Activated T-helper 2 cell treated with anti-CD3 and anti-CD28 coated beads, Interferon-gamma antibody, Interleukin-2, Interleukin-4, amounts not matched to agents 10 μg/mL and 5 μg/mL and 100 μg/mL, durations not matched to agents 14 hours and 24 hours and 36 hours (primary cell): ENCODE results near the gene PITX2. TPM values are rescaled to one million over a fixed set of nuclear protein-coding genes. Genes with fewer than 3 reads are reported as not detected.
A peak's percentile ranks its signal among the peaks of the same experiment; 100 is the strongest.

Source experiments
- DNase-seq: peaks from one replicate; pipeline ENCODE4 v3.0.0; 2021; ENCODE audit warnings: low spot score
- H3K27ac Mint-ChIP-seq: one replicate; pipeline ENCODE4 v1.8.0; 2021; ENCODE audit warnings: mixed read lengths
- H3K27me3 Mint-ChIP-seq: one replicate; pipeline ENCODE4 v1.8.0; 2021; ENCODE audit warnings: low read depth, mixed read lengths
- H3K36me3 Mint-ChIP-seq: one replicate; pipeline ENCODE4 v1.8.0; 2021; ENCODE audit warnings: low read depth, mixed read lengths
- H3K4me1 Mint-ChIP-seq: one replicate; pipeline ENCODE4 v1.8.0; 2021; ENCODE audit warnings: low read depth, mixed read lengths
- H3K4me3 Mint-ChIP-seq: one replicate; pipeline ENCODE4 v1.8.0; 2021; ENCODE audit warnings: low read depth, mild to moderate bottlenecking, moderate library complexity, mixed read lengths
- H3K9me3 Mint-ChIP-seq: one replicate; pipeline ENCODE4 v1.8.0; 2021; ENCODE audit warnings: mixed read lengths
- intact Hi-C: fragments of 100-400 bp; cut with micrococcal nuclease; formaldehyde crosslinking; loops from one replicate; pipeline ENCODE4 v1.15.1; 2023
- total RNA-seq: library from RNA; stranded (reverse); gene quantifications from 2 replicates; pipeline ENCODE4 v1.2.3, GENCODE V29; 2022

The PITX2 gene
- total RNA-seq, 1 donor from 2014 or later, result not detected

- Mint-ChIP-seq H3K4me3 (no peak overlapping the region), H3K27me3 (peaks cover 80% of the 10 kb centered on the region), H3K4me1 (peaks cover 9% of the 10 kb centered on the region), H3K9me3 (peaks cover 4% of the 10 kb centered on the region), H3K36me3 (peaks cover 15% of the 10 kb centered on the region), H3K27ac (no peak overlapping the region)
- intact Hi-C loops, result loop anchor here (1.0 to 5.0 kb wide), 3 partner anchors 16 to 1009 kb away; no protein-coding TSS in a partner anchor
- DNase-seq, result no peak
These were observed 10.8 kb upstream of the PITX2 start for GRCh38 chr4:110633358-110634341.

- Mint-ChIP-seq H3K4me3 (no peak overlapping the region), H3K27me3 (peaks cover 80% of the 10 kb centered on the region), H3K27ac (no peak overlapping the region), H3K4me1 (peaks cover 9% of the 10 kb centered on the region), H3K36me3 (peaks cover 15% of the 10 kb centered on the region), H3K9me3 (peaks cover 4% of the 10 kb centered on the region)
- intact Hi-C loops, result loop anchor here (1.0 to 5.0 kb wide), 3 partner anchors 15 to 1010 kb away; no protein-coding TSS in a partner anchor
- no peak for DNase-seq
These were observed 9.9 kb upstream of the PITX2 start for GRCh38 chr4:110632506-110633357.

- H3K9me3 Mint-ChIP-seq, result peaks cover 4% of the 10 kb centered on the region
- peak overlapping the region; percentile 14 for H3K4me3 Mint-ChIP-seq
- H3K36me3 Mint-ChIP-seq, result peaks cover 11% of the 10 kb centered on the region
- DNase-seq, result no peak
- peak overlapping the region; percentile 38 for H3K27ac Mint-ChIP-seq
- intact Hi-C loops, result loop anchor here (2.0 to 5.0 kb wide), 2 partner anchors 651 to 1010 kb away; no protein-coding TSS in a partner anchor
- H3K4me1 Mint-ChIP-seq, result peaks cover 7% of the 10 kb centered on the region
- H3K27me3 Mint-ChIP-seq, result peaks cover 81% of the 10 kb centered on the region
These were observed 9.0 kb upstream of the PITX2 start for GRCh38 chr4:110631584-110632505.

GRCh38 chr4:110630688-110631402 lies 8.0 kb upstream of the PITX2 start:
- Mint-ChIP-seq H3K4me1 (peaks cover 7% of the 10 kb centered on the region), H3K27ac (peak overlapping the region; percentile 19), H3K9me3 (peaks cover 4% of the 10 kb centered on the region), H3K4me3 (no peak overlapping the region), H3K36me3 (peaks cover 11% of the 10 kb centered on the region), H3K27me3 (peaks cover 83% of the 10 kb centered on the region)
- DNase-seq, result no peak
- intact Hi-C loops, result loop anchor here (5.0 kb wide), 1 partner anchor 1011 kb away; no protein-coding TSS in a partner anchor

GRCh38 chr4:110629780-110630687 lies 7.2 kb upstream of the PITX2 start:
- intact Hi-C loops, result loop anchor here (5.0 kb wide), 1 partner anchor 1012 kb away; no protein-coding TSS in a partner anchor
- H3K27ac Mint-ChIP-seq, result no peak overlapping the region
- no peak for DNase-seq
- peaks cover 4% of the 10 kb centered on the region for H3K9me3 Mint-ChIP-seq
- no peak overlapping the region for H3K4me3 Mint-ChIP-seq
- H3K36me3 Mint-ChIP-seq, result peaks cover 10% of the 10 kb centered on the region
- peaks cover 7% of the 10 kb centered on the region for H3K4me1 Mint-ChIP-seq
- peaks cover 88% of the 10 kb centered on the region for H3K27me3 Mint-ChIP-seq

- no peak for DNase-seq
- H3K9me3 Mint-ChIP-seq, result no peaks in the 10 kb centered on the region
- H3K4me1 Mint-ChIP-seq, result peaks cover 7% of the 10 kb centered on the region
- peaks cover 5% of the 10 kb centered on the region for H3K36me3 Mint-ChIP-seq
- H3K4me3 Mint-ChIP-seq, result no peak overlapping the region
- no peak overlapping the region for H3K27ac Mint-ChIP-seq
- peaks cover 89% of the 10 kb centered on the region for H3K27me3 Mint-ChIP-seq
- intact Hi-C loops, result no loop called here
These were observed 6.4 kb upstream of the PITX2 start for GRCh38 chr4:110629214-110629754.

- Mint-ChIP-seq H3K36me3 (peaks cover 5% of the 10 kb centered on the region), H3K4me1 (peaks cover 7% of the 10 kb centered on the region), H3K4me3 (no peak overlapping the region), H3K9me3 (no peaks in the 10 kb centered on the region), H3K27me3 (peaks cover 89% of the 10 kb centered on the region), H3K27ac (no peak overlapping the region)
- intact Hi-C loops, result no loop called here
- DNase-seq, result no peak
These were observed 5.9 kb upstream of the PITX2 start for GRCh38 chr4:110628663-110629213.

- Mint-ChIP-seq H3K4me1 (peaks cover 9% of the 10 kb centered on the region), H3K27ac (no peak overlapping the region), H3K36me3 (peaks cover 5% of the 10 kb centered on the region), H3K9me3 (no peaks in the 10 kb centered on the region), H3K27me3 (peaks cover 89% of the 10 kb centered on the region), H3K4me3 (no peak overlapping the region)
- no peak for DNase-seq
- intact Hi-C loops, result no loop called here
These were observed 5.2 kb upstream of the PITX2 start for GRCh38 chr4:110627977-110628662.

GRCh38 chr4:110626532-110627153 lies 3.8 kb upstream of the PITX2 start:
- no peaks in the 10 kb centered on the region for H3K36me3 Mint-ChIP-seq
- no peaks in the 10 kb centered on the region for H3K9me3 Mint-ChIP-seq
- peaks cover 7% of the 10 kb centered on the region for H3K4me1 Mint-ChIP-seq
- no peak overlapping the region for H3K4me3 Mint-ChIP-seq
- intact Hi-C loops, result no loop called here
- H3K27me3 Mint-ChIP-seq, result peaks cover 92% of the 10 kb centered on the region
- DNase-seq, result no peak
- no peak overlapping the region for H3K27ac Mint-ChIP-seq
